Panc1 (cell line): ENCODE results near the gene ARHGAP23.

Experiments used
- POLR2AphosphoS5 ChIP-seq: IDR thresholded peaks from 2 replicates; pipeline ENCODE4 v1.6.1; 2012; ENCODE audit warnings: mild to moderate bottlenecking, low read depth, low read length, moderate library complexity
- TCF7L2 ChIP-seq: IDR thresholded peaks from 2 replicates; pipeline ENCODE4 v1.6.1; 2011; ENCODE audit warnings: mild to moderate bottlenecking, low read depth, low read length, inconsistent platforms
- TF ChIP-seq, protein P1 (sequence below): fragments of 450-650 bp; IDR thresholded peaks from 2 replicates; pipeline ENCODE4 v1.5.1; 2017; ENCODE audit warnings: mild to moderate bottlenecking

DNA sequence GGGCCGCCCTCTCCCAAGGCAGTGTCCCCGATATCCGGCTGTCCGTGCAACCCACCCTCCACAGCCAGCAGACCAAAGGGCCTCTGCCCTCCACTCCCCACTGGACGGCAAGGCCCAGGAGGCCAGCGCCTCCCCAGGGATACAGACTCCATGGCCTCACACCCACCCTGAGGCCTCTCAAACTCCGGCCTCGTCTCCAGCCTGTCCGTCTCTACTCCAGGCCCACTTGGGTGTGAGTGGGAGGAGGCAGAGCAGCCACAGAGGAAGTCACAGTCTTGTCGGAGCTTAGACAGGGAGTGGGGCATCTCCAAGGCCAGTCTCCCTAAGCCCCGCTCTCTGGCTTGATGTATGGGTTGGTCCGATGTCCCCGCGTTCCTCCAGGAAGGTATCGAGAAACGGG, 104.2 kb downstream of the ARHGAP23 start:
- TF ChIP-seq POLR2AphosphoS5, result no peak
- TF ChIP-seq, protein P1, sequence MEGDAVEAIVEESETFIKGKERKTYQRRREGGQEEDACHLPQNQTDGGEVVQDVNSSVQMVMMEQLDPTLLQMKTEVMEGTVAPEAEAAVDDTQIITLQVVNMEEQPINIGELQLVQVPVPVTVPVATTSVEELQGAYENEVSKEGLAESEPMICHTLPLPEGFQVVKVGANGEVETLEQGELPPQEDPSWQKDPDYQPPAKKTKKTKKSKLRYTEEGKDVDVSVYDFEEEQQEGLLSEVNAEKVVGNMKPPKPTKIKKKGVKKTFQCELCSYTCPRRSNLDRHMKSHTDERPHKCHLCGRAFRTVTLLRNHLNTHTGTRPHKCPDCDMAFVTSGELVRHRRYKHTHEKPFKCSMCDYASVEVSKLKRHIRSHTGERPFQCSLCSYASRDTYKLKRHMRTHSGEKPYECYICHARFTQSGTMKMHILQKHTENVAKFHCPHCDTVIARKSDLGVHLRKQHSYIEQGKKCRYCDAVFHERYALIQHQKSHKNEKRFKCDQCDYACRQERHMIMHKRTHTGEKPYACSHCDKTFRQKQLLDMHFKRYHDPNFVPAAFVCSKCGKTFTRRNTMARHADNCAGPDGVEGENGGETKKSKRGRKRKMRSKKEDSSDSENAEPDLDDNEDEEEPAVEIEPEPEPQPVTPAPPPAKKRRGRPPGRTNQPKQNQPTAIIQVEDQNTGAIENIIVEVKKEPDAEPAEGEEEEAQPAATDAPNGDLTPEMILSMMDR, result no peak
- no peak for TF ChIP-seq TCF7L2
